Thyroid gland (tissue), 4 donors: ENCODE data around the gene PDE11A.

Source experiments
- CTCF ChIP-seq, 6 experiments: fragments of 200-600 bp in 3 of 6; fragments of 450-650 bp in 3 of 6; sonication (generic) in 3 of 6; IDR thresholded peaks; one replicate each; pipeline ENCODE4 v1.5.1; 2016 to 2019; ENCODE audit warnings: antibody characterized with exemption in 6 of 6, mild to moderate bottlenecking in 2 of 6, inconsistent platforms in 1 of 6, moderate library complexity in 1 of 6
- POLR2A ChIP-seq, 2 donors: fragments of 450-650 bp; IDR thresholded peaks; one replicate each; pipeline ENCODE4 v1.6.1; 2017; ENCODE audit warnings: antibody characterized with exemption in 2 of 2, mild to moderate bottlenecking in 2 of 2, moderate library complexity in 1 of 2

DNA sequence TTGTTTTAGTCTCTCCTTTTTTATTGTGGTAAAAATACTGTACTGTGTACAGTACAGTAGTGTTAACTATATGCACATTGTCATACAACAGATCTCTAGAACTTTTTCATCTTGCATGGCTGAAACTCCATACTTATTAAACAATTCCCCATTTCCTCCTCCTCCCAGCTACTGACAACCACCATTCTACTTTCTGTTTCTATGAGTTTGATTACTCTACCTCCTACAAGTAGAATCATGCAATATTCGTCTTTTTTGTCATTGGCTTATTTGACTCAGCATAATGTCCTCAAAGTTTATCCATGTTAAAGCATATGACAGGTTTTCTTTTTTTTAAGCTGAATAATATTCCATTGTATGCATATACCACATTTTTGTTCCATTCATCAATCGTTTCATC, 341.8 kb downstream of the PDE11A start:
- TF ChIP-seq CTCF (IDR thresholded peaks at IDR 0.05) (no peak), POLR2A (IDR thresholded peaks at IDR 0.05) (no peak)
